Measurements from ENCODE around the gene CDC14A. TPM values are rescaled to one million over a fixed set of nuclear protein-coding genes. Genes with fewer than 3 reads are reported as not detected.
A peak's percentile ranks its signal among the peaks of the same experiment; 100 is the strongest.

CDC14A gene
- total RNA-seq, 1 donor from 2014 or later = 21.4 TPM

DNA sequence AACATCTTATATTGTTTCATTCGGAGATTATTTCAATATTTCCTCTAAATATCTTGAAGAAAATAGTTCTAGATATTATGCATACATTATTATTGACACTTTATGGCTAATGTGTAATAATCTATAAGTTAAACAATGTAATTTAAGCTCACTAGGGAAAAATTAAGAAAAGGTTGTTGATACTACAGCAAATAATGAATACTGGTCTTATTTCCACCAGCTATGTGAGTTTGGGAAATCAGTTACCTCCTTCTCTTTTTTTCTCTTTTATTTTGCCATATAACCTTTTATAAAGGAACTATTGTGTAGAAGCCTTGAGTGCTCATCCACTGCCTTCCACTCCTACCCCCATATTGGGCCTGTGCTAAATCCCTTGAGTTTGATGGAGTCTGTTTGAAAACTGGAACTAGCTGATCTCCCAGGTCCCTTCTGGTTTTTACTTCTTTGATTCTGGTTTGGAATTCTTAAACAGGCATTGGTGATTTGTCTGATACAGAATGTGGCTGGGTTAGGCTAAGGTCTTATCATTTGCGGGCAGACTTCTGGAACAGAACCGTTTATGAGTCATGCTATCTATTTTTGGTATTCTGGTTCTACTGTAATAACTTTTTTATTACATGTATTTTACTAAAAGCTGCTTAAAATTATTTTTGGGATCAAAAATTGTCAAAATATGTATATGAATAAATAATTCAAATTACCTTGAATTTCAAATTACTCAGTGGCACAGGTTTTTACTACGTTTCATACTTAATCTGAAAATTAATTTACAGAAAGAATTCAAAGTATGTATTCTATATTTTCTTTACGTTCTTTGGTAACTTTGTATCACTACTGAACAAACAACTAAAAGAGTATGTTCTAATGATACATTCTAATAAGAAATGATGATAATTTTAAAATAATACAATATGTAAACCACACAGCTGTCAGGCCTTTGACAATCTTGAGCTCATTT is 5.0 kb upstream of the CDC14A start:
- Mint-ChIP-seq H3K4me1 (peaks cover 6% of the 10 kb centered on the region), H3K36me3 (no peaks in the 10 kb centered on the region), H3K9me3 (peaks cover 3% of the 10 kb centered on the region), H3K27me3 (ENCODE audit: low read depth) (no peaks in the 10 kb centered on the region), H3K27ac (no peak overlapping the region), H3K4me3 (no peak overlapping the region)
- TF ChIP-seq, protein P1, sequence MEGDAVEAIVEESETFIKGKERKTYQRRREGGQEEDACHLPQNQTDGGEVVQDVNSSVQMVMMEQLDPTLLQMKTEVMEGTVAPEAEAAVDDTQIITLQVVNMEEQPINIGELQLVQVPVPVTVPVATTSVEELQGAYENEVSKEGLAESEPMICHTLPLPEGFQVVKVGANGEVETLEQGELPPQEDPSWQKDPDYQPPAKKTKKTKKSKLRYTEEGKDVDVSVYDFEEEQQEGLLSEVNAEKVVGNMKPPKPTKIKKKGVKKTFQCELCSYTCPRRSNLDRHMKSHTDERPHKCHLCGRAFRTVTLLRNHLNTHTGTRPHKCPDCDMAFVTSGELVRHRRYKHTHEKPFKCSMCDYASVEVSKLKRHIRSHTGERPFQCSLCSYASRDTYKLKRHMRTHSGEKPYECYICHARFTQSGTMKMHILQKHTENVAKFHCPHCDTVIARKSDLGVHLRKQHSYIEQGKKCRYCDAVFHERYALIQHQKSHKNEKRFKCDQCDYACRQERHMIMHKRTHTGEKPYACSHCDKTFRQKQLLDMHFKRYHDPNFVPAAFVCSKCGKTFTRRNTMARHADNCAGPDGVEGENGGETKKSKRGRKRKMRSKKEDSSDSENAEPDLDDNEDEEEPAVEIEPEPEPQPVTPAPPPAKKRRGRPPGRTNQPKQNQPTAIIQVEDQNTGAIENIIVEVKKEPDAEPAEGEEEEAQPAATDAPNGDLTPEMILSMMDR (IDR thresholded peaks at IDR 0.05; ENCODE audit: unreplicated experiment) = no peak
- DNase-seq (ENCODE audit: low spot score in 2 of 2, unreplicated experiment in 2 of 2) = no peak

DNA sequence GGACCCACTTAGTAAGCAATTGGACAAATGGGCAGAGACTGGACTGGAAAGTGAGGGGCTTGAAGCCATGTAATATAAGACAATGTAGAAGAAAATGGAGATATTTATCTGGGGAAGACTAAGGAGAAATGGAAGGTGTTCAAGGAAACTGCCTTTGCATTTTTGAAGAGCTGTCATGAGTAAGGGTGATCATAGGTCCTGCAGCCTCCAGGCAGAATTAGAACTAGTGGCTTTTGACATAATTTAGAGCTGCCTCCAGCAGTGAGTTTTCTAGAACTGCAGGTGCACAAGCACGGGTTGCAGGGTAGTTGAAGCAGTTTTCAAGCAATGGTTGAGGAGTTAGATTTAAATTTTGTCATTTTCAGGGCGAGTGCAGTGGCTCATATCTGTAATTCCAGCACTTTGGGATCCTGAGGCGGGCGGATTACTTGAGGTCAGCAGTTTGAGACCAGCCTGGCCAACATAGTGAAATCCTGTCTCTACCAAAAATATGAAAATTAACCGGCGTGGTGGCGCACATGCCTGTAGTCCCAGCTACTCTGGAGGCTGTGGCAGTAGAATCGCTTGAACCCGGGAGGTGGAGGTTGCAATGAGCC is 3.7 kb upstream of the CDC14A start:
- Mint-ChIP-seq H3K36me3 (no peaks in the 10 kb centered on the region), H3K4me3 (no peak overlapping the region), H3K27me3 (ENCODE audit: low read depth) (no peaks in the 10 kb centered on the region), H3K27ac (no peak overlapping the region), H3K9me3 (peaks cover 3% of the 10 kb centered on the region), H3K4me1 (peaks cover 10% of the 10 kb centered on the region)
- no peak for DNase-seq (ENCODE audit: low spot score in 2 of 2, unreplicated experiment in 2 of 2)
- TF ChIP-seq, protein P1 (IDR thresholded peaks at IDR 0.05; ENCODE audit: unreplicated experiment) = no peak

DNA sequence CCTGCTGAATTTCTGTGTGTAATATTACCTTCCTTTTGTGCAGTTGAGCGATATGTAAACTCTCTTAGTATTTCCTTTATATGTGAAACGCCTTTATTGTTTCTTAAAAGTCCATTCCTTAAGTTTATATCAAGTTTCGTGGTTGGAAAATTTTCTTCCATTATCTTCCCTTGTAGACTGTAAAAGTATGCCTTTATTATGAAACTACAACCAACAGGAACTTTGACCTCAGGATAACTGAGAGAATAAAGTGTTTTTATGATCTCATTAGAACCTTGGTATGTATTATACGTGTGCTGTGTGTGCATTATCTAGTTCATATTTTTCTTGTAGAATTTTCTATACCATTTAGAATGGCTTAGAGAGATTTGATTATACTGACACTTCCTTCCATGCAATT is 3.1 kb upstream of the CDC14A start:
- Mint-ChIP-seq H3K27ac (peak overlapping the region; percentile 19), H3K4me3 (no peak overlapping the region), H3K9me3 (peaks cover 3% of the 10 kb centered on the region), H3K36me3 (no peaks in the 10 kb centered on the region), H3K4me1 (peaks cover 16% of the 10 kb centered on the region), H3K27me3 (ENCODE audit: low read depth) (no peaks in the 10 kb centered on the region)
- TF ChIP-seq, protein P1 (IDR thresholded peaks at IDR 0.05; ENCODE audit: unreplicated experiment) = no peak
- no peak for DNase-seq (ENCODE audit: low spot score in 2 of 2, unreplicated experiment in 2 of 2)

DNA sequence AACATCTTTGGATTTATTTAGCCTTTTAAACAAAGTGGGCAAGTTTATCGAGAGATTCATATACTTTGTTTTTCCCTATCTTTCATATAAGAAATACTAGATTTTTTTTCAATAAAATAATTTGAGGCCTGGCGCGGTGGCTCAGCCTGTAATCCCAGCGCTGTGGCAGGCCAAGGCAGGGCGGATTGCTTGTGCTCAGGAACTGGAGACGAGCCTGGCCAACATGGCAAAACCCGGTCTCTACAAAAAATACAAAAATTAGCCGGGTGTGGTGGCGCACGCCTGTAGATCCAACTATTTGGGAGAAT is 1.6 kb upstream of the CDC14A start:
- H3K36me3 Mint-ChIP-seq = no peaks in the 10 kb centered on the region
- no peak for DNase-seq (ENCODE audit: low spot score in 2 of 2, unreplicated experiment in 2 of 2)
- H3K27me3 Mint-ChIP-seq (ENCODE audit: low read depth) = no peaks in the 10 kb centered on the region
- H3K4me1 Mint-ChIP-seq = peaks cover 31% of the 10 kb centered on the region
- H3K4me3 Mint-ChIP-seq = peak overlapping the region; percentile 82
- peaks cover 3% of the 10 kb centered on the region for H3K9me3 Mint-ChIP-seq
- peak overlapping the region; percentile 97 for H3K27ac Mint-ChIP-seq
- TF ChIP-seq, protein P1 (IDR thresholded peaks at IDR 0.05; ENCODE audit: unreplicated experiment) = no peak

DNA sequence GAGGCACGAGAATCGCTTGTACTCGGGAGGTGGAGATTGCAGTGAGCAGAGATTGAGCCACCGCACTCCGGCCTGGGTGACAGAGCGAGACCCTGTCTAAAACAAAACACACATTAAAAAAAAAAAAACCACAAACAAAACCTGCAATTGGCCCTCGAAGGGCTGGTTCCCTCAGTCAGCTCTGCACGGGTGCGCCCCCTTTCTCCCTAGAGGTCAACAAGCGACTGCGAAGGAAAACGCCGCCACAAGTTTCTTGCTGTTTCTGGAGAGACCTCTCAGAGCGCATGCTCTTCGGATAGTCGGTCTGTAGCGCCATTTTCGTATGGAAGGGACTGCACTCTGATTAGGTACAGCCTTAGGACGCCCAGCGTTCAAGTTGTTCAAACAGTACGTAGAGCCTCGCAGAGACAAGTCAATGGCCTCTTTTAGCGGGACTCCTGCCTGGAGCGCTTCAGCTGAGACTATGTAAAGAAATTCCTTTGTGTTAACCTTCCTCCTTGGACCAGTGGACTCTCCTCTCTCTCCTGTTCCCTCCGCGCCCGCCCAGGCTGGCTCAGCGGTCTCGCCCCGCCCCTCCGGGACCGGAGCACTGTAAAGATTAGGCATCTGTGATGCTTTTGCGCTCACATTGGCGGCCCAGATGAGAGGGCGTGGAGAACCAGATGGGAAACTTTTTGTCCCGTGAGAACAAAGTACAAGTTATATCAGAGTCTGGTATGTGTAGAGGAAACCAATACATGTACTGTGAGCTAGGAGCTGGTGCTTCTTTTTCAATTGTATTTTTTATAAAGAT is 1.0 kb upstream of the CDC14A start:
- Mint-ChIP-seq H3K4me3 (peak overlapping the region; percentile 82), H3K9me3 (peaks cover 3% of the 10 kb centered on the region), H3K27ac (peak overlapping the region; percentile 97), H3K4me1 (peaks cover 35% of the 10 kb centered on the region), H3K27me3 (ENCODE audit: low read depth) (no peaks in the 10 kb centered on the region), H3K36me3 (no peaks in the 10 kb centered on the region)
- TF ChIP-seq, protein P1 (IDR thresholded peaks at IDR 0.05; ENCODE audit: unreplicated experiment) = no peak
- peak; percentile 73 to 88 for DNase-seq (ENCODE audit: low spot score in 2 of 2, unreplicated experiment in 2 of 2)

Measured in mesothelial cell of epicardium (in vitro differentiated cells).